NCI-H1105 treated with DMSO at 0.1 percent for 48 hours (cell line): ENCODE results near the gene CENPX.

Source experiments
- DNase-seq: peaks from one replicate; lab custom pipeline; 2025; lab: John Stamatoyannopoulos, UW

The CENPX gene

DNA sequence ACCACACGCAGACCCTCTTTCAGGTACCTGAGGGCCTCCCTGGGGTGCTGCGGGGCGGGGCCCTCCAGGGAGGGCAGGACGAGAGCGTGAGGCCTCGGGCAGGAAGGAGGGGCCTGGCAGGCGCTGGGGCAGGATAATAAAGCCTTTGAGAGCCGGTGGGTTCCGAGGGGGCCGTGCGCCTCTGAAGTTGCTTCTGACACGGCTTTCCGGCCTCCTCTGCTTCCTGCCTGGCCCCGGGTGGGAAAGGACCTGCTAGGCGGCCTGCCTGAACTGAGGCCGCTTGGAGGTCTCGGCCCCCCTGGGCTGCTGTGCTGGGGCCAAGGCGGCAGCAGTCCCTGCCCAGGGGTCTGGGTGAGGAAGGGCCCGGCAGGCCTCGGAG lies 10.4 kb downstream of the CENPX start:
- DNase-seq, result no peak

DNA sequence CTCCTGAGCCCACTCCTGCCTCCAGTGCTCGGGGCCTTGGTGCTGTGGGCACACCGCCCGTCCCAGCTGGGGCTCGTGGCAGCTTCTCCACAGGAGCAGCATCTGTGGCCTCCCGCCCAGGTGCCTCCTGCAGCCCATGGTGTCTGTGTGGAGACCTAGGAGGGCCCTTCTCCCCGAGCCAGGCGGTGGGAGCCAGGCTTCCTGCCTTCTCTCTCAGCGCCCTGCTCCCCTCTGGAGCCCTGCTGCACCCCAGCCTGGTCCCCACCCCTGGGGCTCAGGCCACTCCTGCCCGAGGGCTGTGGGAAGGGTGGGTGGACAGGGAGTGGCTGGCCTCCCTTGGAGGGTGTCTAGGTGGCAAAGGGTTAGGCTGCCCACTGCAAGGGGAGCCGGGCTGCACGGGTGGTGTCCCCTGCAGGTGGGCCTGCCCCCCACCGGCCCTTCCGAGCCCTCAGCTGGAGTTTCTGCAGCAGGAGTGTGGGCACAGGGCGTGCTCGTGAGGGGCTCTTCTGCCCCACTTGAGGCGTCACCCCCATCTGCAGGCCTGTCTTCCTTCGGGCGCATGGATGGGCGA lies 11.0 kb downstream of the CENPX start:
- DNase-seq, result no peak

DNA sequence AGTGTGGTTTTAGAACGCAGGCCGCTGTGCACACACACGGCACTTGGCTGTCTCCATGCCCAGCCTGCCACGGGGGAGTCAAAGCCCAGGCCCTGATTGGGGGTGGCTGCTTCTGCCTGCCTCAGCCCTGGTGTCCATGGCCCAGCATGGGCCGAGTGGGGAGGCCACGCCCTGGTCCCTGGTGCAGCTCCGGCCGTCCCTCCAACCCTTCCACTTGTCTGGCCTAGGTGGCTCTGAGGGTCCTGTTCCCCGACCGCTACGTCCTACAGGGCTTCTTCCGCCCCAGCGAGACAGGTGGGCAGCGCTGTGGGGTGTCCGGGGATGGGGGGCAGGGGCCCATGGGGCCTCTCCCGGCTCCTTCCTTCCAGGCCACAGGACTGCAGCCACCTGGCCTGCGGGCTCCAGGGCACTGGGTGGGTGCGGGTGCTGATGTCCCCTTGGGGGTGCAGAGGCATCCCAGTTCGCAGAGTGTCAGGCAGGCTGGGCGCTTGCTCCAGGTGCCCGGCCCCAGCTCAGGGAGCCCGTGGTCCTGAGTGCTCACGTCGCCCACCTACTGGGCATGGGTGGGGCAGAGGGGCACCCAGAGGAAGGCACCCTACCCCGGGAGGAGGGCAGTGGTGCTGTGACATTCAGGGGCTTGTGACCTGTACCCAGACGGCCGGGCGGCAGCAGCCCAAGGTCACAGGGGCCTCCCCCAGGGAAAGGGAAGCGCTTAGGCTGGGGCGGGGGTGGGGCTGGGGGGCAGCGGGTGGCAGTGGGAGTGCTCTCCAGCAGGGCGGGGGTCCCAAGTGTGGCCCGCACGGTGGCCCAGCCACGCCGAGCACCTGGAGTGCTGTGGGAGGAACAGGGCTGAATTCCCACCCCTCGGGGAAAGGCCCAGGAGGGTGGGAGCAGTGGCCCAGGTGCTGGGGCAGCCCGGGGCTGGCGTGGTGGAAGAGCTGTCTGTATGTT lies 11.8 kb downstream of the CENPX start:
- DNase-seq, result no peak

DNA sequence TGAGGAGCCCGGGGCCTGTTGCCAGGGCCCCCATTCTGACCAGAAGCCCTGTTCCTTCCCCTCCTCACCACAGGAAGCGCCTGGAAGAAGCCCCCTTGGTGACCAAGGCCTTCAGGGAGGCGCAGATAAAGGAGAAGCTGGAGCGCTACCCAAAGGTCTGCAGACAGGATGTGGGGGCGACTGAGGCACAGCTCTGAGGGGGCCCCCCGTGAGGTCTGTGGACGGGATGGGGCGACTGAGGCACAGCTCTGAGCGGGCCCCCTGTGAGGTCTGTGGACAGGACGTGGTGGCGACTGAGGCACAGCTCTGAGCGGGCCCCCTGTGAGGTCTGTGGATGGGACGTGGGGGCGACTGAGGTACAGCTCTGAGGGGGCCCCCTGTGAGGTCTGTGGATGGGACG lies 13.3 kb downstream of the CENPX start:
- no peak for DNase-seq

DNA sequence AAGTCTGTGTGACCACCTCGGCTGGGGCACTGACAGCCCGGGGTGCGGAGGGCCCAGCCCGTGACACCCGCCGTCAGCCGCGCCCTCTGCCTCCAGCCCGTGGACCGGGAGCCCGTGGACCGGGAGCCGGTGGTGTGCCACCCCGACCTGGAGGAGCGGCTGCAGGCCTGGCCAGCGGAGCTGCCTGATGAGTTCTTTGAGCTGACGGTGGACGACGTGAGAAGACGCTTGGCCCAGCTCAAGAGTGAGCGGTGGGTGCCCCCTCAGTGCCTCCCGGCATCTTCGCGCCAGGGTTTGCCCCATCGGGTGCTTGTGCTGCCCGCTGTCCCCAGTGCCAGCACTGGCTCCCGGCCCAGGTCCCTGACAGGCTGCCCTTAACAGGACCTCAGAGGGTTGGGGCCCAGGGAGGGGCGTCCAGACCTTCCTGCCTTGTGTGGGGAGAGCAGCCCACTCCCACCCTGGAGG lies 13.7 kb downstream of the CENPX start:
- DNase-seq, result no peak

DNA sequence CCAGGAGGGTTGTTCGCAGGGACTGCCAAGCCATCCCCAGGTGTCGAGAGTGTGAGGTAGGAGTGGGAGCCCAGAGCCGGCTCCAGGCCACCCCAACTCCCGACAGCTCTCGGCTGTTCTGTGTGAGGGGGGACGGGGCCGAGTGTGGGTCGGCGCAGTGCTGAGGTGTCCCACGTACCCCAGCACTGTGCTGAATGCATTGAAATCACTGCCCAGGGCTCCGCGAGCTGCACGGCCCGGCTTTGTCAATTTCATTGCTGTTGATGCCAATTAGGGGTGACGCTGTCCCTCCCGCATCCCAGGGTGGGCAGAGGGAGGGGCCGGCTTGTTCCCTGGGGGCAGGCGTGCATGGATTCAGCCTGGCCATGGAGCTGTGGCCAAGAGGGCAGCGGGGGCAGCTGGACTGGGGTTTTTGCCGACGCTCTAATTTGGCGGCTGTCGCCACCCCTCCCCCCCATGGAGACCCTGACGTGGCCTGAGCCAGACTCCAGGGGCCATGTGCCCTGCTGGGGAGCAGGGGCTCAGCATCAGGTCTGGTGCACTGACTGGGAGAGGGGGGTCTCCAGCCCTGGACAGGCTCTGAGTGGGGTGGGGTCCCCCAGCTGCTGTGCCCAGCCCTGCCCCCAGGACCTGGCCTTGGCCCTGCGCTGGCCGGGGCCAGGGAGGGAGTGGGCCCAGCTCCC lies 14.3 kb downstream of the CENPX start:
- DNase-seq, result no peak

DNA sequence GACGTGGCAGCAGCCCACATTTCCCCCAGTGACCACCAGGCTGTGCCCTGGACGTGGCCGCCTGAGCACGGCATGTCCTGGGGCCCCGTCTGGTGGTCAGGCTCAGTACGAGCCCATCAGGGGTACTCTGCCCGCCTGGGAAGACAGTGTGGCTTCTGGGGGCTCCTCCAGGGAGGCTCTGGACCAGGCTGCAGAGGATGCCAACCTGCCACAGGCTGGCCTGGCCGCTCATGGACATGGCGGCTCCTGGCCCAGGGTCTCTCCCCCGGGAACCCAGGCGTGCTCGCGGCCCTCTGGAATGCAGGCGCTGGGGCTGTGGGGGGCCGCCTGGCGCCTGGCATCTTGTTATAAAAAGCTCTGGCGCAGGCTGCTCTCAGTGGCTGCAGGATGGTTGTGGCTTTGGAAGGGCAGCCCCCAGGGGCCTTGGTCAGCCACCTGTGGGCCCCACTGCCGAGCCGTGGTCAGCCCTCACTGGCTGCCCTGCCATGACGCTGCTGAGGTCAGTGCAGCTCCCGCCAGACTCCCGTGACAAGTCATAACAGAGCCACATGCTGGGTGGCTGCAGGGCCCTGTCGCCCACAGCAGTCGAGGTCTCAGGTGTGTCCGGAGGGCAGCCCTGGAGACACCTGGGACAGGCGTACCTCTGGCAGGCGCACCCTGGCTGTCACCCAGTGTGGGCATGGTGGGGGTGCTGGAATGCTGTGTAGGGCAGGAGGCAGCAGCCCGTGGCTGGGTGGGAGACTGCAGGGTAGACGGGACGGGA lies 15.0 kb downstream of the CENPX start:
- no peak for DNase-seq

DNA sequence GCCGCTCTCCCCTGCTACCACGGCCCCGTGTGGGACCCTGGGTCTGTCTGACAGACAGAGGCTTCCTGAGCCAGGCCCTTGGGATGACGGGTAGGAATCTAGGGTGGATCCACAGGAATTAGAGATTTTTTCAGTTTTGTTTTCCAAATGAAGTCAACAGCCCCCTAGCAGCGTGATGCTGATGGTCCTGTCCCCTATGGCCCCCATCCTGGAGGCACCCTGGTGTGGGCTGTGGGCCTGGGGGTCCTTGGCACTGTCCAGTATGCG lies 15.5 kb downstream of the CENPX start:
- DNase-seq, result no peak

DNA sequence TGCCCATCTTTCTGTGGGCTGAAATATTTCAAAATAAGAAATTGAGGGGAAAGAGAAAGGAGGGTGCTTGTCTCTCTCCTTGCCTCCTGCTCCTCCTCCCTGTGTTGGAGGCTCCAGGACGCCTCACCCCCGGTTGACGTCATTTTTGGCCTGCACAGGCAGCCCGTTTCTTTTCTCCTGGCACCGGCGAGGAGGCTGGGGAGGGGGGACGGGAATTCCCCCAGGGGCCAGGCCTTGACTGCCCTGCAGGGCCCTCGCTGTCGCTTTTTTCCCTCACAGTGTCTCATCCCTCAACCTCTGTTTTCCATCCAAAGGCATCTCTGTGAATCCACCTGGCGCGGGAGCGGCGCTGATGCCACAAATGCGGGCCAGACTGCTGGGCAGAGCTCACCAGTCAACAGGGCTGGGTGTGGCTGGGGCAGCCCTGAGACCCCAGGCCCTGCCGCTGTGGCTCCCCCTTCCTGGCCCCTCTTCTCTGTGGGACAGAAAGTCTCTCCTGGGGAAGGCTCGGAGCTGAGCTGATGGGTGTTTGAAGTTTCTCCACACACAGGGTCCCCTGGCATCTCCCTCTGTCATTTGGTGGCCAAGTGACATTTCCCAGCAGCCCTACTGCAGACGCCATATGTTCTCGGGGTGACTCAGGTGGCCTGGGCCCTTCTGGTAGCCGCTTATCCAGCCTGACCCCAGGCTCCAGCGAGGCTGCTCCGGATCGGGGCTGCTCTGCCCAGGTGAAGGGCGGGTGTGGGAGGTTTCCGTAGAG lies 16.0 kb downstream of the CENPX start:
- no peak for DNase-seq

DNA sequence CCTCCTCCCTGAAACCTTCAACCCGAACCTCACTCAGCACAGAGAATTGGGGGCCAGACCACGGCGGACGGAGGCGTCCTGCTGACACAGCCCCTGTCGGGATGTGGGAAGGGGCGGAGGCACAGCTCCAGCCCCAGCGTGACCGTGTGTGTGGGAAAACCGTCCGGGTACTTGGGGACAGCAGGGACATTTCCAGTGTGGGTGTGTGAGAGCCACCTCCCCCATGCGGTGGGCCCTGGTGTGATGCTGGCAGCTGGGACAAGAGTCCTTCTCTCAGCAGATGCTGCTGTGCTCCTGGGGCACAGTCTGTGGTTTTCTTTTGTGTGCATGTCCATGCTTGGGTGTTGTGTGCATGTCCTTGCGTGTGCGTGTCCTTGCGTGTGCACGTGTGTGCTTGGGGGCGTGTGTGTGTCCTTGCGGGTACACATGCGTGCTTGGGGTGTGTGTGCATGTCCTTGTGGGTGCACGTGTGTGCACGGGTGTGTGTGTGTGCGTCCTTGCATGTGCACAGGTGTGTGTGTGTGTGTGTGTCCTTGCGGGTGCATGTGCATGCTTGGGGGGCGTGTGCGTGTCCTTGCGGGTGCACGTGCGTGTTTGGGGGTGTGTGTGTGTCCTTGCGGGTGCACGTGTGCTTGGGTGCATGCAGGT lies 16.9 kb downstream of the CENPX start:
- no peak for DNase-seq

DNA sequence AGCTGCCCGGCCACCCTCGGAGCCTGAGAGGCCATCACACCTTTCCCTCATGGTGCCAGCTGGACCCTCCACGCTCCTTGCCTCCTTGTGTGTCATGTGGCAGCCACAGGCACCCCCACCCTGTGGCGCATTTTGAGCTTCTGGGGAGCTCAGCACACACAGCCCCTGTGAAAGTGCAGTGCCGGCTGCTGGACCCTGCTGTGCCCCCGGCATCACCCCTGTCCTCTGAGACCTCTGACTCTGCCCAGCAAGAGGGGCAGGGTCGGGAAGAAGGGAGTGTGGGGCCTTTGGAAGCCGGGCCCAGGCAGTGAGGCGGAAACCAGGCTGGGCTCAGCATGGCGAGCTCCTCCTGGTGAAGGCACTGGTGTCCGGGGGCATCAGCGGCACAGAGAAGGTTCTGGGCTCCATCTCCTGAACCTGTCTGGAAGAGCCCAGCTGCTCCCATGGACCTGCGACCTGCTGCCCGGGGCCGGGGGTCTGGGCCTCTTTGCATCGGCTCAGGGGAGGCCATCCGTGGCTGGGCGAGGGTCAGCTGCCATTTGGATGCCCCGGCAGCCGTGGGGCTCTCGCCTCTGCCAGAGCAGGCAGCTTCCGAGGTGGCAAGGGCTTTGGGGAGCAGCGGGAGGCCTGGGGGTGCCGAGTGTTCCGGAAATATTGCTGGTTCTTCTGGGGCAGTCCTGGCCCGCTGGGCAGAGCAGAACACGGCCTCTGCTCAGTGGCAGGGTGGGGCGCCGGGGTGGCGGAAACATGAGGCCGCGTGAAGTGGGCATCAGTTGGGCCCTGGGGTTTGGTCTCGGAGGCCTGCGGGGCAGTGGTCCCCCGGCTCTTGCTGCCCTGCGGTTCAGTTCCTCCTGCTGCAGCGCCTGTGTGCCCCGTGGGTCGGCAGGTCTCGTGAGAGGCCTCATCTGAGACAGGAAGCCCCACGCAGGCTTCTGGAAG lies 17.9 kb downstream of the CENPX start:
- no peak for DNase-seq

DNA sequence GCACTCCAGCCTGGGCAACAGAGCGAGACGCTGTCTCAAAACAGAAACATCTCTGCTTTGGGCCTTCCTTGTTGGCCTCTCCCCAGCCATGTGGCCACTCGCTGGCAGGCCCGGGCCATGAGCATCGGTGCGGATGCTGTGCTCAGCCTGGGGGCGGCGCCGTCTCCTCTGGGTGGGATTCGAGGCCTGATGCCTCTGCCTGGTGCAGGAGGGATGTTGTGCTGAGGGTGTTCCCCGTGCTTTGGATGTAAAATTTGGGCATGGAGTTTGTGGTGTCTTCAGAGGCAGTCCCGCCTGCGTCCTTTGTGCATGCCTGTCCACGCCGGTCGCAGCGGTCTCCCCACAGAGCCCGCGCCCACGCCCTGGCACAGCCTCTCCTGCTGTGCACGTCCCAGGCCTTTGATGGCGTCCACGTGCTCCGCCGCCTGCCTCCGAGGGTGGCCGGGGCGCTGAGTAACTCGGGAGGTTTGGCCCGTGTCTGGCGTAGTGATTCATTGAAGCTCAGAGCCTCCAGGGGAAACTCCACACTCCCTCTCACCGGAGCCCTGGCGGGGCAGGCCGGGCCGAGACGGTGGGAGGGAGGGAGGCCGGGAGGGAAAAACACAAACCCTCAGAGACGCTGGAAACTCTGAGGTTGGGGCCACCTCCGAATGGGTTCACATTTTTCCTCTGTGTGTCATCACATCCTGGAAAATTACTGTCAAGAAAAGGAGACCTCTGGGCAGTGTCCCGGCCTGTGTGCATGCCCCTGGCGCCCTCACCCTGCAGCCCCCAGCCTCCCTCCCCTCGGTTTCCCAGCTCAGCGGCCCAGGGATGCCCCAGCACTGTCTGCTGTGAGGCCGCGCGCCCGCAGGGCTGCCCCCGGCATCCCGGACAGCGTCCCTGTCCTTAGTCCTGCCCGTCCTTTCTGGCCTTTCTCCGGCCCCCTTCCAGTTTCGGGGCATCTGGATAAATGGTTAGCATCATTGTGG lies 19.0 kb downstream of the CENPX start:
- no peak for DNase-seq

DNA sequence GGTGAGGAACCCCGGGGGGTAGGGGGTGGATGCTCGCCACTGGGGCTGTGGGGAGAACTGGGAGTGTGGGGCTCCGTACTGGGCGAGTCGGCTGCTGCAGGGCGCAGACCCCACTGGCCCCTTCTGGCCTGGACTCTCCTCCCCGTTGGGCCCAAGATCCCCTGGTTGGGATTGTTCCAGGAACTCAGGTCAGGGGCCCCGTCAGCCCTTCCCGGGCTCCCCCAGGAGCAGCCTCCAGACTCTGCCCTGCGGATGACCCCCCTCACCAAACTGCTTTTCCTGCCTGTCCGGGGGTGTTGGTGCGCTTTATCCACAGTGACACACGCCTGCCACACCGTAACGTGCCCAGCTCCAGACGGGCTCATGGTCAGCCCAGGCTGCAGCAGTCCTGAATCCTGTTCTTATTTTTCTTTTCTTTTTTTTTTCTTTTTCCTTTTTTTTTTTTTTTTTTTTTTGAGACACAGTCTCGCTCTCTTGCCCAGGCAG lies 21.1 kb downstream of the CENPX start:
- no peak for DNase-seq

DNA sequence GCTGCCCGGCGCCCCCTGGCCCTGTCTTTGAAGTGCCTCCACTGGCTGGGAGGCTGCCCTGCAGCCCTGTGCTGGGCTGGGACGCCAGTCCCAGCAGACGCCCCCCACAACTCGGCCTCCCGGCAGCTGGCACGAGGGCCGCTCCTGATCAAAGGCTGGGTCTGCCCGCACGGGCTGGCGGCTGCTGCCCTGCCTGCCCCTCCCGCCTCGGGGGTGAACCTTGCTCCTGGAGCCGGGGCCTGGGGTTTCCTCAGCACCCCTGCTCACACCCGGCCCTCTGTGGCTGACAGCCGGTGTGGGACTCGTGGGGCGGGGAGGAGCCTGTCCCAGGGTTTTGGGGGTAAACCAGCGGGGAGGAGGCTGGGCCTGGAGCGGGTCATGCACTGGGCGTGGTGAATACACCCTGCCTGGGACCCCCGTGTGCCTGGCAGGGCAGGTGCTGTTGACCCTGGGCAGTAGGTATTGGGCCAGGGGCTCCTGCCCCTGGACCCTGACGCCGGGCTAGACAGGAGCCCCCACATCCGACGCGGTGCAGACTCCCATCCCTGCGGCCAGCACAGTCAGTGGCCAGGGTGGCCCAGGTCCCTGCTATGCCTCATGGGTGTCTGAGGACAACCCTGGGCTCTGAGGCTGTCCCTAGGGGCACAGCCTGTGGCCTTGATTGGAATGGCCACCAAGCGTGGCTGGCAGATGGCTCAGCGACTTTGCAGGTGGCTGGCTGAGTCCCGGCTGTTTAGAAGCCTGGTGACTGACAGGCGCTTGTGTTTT lies 21.7 kb downstream of the CENPX start:
- DNase-seq, result no peak

DNA sequence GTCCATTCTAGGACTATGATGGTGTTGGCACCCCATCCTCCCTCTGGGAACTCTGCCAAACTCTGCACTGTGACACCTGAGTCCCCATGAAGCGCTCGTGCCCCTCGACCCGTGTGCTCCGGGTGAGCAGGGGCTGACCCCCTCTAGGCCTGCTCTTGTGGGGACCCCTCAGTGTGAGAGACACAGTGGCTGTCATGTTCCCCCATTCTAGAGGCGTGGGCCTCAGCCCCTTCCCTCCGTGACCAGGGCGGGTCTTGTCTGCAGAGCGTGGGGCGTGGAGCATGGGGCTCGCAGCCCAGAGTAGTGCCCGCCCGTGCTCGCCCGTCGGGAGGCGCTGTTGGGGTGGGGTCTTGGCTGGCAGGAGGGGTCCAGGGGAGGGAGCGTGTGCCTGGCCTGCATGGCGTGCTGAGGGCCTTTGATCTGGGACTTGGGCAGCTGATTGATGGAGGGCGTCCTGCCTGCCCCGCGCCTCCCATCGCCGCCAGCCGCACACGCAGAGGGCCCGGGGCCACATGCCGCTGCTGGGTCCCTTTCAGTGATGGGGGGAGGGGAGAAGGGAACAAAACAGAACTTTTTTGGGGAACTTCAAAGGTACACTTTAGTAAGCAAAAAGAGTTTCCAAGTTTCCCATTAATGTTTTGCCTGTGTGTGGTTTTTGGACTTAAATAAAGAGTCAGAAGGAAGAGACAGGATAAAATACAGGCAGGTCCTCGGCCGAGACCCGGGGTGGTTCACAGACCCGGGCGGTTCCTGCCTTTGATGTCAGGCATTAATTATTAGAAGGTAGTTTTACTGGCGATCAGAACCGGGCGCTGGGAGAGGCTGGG lies 22.5 kb downstream of the CENPX start:
- no peak for DNase-seq

DNA sequence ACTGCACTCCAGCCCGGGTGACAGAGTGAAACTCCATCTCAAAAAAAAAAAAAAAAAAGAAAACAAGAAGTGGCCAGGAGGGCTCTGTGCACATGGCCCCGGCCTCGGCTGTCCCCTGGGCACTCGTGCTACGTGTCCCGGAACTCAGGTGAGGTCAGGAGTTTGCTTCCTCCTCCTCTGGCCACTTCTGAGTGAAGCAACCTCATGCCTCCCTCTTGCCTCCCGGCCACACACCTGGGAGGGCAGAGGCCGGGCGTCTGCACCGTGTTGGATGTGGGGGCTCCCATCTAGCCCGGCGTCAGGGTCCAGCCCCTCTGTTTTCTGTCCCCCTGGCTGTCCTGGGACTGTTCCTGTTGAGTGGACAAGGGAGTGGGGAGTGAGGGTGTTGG lies 23.1 kb downstream of the CENPX start:
- no peak for DNase-seq
